Liver (tissue), 3 donors: ENCODE results near the gene BCAS4.
"Not testable (repeated sequence)": the region's sequence is repeated elsewhere in the genome, so short reads cannot be mapped to it uniquely, and the experiment has no call there.

ENCODE experiments used
- ATF3 ChIP-seq: IDR thresholded peaks from 2 replicates; pipeline ENCODE4 v1.6.1; 2016; ENCODE audit warnings: antibody characterized with exemption
- CTCF ChIP-seq: fragments of 150-350 bp; IDR thresholded peaks from 2 replicates; pipeline ENCODE4 v1.5.1; 2017; ENCODE audit warnings: improper control_type of control experiment, low read depth, low read length; ENCODE audit not compliant: missing input control
- EGR1 ChIP-seq, 2 donors: IDR thresholded peaks; 2 replicates each; pipeline ENCODE4 v1.6.1; 2016 to 2018; ENCODE audit warnings: antibody characterized with exemption in 2 of 2, low read depth in 2 of 2
- FOXA1 ChIP-seq: IDR thresholded peaks from 2 replicates; pipeline ENCODE4 v1.6.1; 2016; ENCODE audit warnings: antibody characterized with exemption
- HNF4A ChIP-seq, 2 donors: conservative IDR thresholded peaks; 2 replicates each; pipeline ENCODE4 v1.6.1; 2016; ENCODE audit warnings: antibody characterized with exemption in 2 of 2, mild to moderate bottlenecking in 2 of 2
- JUND ChIP-seq, 2 donors: IDR thresholded peaks; 2 replicates each; pipeline ENCODE4 v1.6.1; 2016; ENCODE audit warnings: antibody characterized with exemption in 2 of 2
- NR2F2 ChIP-seq: IDR thresholded peaks from 2 replicates; pipeline ENCODE4 v1.6.1; 2016; ENCODE audit warnings: antibody characterized with exemption
- RAD21 ChIP-seq, 2 donors: IDR thresholded peaks; 2 replicates each; pipeline ENCODE4 v1.6.1; 2016; ENCODE audit warnings: antibody characterized with exemption in 2 of 2, mild to moderate bottlenecking in 2 of 2
- REST ChIP-seq: IDR thresholded peaks from 2 replicates; pipeline ENCODE4 v1.6.1; 2016; ENCODE audit warnings: antibody characterized with exemption, mild to moderate bottlenecking
- donor health status: healthy.
- donor health status: healthy.

GRCh38 chr20:50881759-50882424 lies 87.0 kb downstream of the BCAS4 start:
- not testable (repeated sequence) for TF ChIP-seq CTCF; NR2F2; JUND (IDR thresholded peaks at IDR 0.05); EGR1 (IDR thresholded peaks at IDR 0.05; ENCODE audit: low read depth in 2 of 2); FOXA1; RAD21 (IDR thresholded peaks at IDR 0.05); REST; HNF4A (conservative IDR thresholded peaks at IDR 0.05); ATF3
